HepG2 (cell line): ENCODE measurements around the gene FAM53B.

Experiments used
- DR1 ChIP-seq: sonication (generic); formaldehyde crosslinking; IDR thresholded peaks from 2 replicates; pipeline ENCODE4 v1.8.0; 2021; ENCODE audit warnings: mild to moderate bottlenecking, missing genetic modification reagents, inconsistent platforms
- HBP1 ChIP-seq: IDR thresholded peaks from 2 replicates; pipeline ENCODE4 v1.6.1; 2016; ENCODE audit warnings: low read depth, control low read depth
- JUND ChIP-seq: sonication (generic); formaldehyde crosslinking; IDR thresholded peaks from 2 replicates; pipeline ENCODE4 v1.8.0; 2022; ENCODE audit warnings: mild to moderate bottlenecking, missing genetic modification reagents
- MNT ChIP-seq: fragments of 450-650 bp; IDR thresholded peaks from 2 replicates; pipeline ENCODE4 v1.6.1; 2016
- SAFB2 ChIP-seq: sonication (generic); formaldehyde crosslinking; IDR thresholded peaks from 2 replicates; pipeline ENCODE4 v1.5.1; 2020; ENCODE audit warnings: missing genetic modification reagents, low read depth, mild to moderate bottlenecking, borderline replicate concordance
- SIN3A ChIP-seq: IDR thresholded peaks from 2 replicates; pipeline ENCODE4 v1.6.1; 2011; ENCODE audit warnings: low read depth, mild to moderate bottlenecking, control low read depth, low read length, borderline replicate concordance
- TBL1XR1 ChIP-seq: fragments of 150-350 bp; IDR thresholded peaks from 2 replicates; pipeline ENCODE4 v1.6.1; 2014; ENCODE audit warnings: borderline replicate concordance, low read length; ENCODE audit not compliant: partially characterized antibody
- ZKSCAN8 ChIP-seq: IDR thresholded peaks from 2 replicates; pipeline ENCODE4 v1.6.1; 2016; ENCODE audit warnings: borderline replicate concordance, missing genetic modification reagents, missing compliant biosample characterization
- ZNF367 ChIP-seq: sonication (generic); formaldehyde crosslinking; IDR thresholded peaks from 2 replicates; pipeline ENCODE4 v1.4.0; 2020; ENCODE audit warnings: missing genetic modification reagents, borderline replicate concordance

DNA sequence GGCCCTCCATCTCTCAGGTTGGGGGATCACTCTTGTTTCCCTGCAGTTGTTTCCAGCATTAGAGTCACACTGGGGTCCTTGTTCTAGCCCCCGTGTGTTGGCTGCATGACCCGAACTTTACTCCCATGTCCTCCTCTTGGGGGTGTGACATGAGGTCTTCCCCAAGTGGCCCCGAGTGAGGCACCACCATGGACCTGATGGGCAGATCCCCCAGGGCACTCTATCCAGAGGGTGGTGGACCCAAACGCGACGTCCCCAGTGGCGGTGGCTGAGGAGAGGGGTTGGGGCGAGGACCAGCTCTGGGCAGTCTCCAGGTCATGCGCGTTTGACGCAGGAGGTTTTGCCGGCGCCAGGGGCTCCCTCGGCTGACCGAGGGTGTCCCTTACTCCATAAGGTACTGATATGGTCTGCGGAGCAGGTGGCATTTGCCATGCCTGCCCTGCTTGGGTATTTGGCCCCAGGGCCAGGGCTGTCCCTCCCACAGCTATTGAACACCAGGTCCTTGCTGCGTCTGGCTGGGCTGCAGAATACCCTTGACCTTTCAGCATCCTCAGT is 150.7 kb downstream of the FAM53B start:
- no peak for TF ChIP-seq JUND (CRISPR knock-in tag)
- no peak for TF ChIP-seq HBP1 (CRISPR knock-in tag)
- no peak for TF ChIP-seq ZKSCAN8
- no peak for TF ChIP-seq ZNF367 (CRISPR knock-in tag)
- TF ChIP-seq SAFB2 (CRISPR knock-in tag) = no peak
- TF ChIP-seq TBL1XR1 = no peak
- TF ChIP-seq MNT = no peak
- no peak for TF ChIP-seq DR1 (CRISPR knock-in tag)
- no peak for TF ChIP-seq SIN3A
